ENCODE results near the gene DGKQ. TPM values are rescaled to one million over a fixed set of nuclear protein-coding genes. Genes with fewer than 3 reads are reported as not detected.
A peak's percentile ranks its signal among the peaks of the same experiment; 100 is the strongest.

Gene DGKQ
- total RNA-seq, 1 donor from 2014 or later: 17.9 TPM

DNA sequence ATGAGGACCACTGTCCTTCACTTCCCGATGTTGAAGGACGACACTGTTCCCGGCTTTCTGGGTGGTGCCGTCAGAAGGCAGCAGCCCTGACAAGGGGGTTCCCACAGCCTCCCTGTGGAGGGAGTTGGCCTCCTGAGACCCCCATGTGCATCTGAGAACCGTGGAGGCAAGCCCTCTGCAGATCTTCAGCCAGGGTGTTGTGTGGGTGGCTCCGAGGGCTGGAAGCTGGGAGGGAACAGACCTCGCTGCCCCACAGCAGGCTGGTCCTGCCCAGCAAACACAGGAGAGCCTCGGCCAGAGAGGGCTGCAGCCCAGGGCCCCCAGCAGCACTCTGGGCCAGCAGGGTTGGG lies 16.2 kb downstream of the DGKQ start:
- FAIRE-seq (no peak), DNase-seq (ENCODE audit: low read depth) (no peak)
- peaks cover 4% of the 10 kb centered on the region for H3K36me3 ChIP-seq (ENCODE audit: control insufficient read depth, insufficient read depth, low read length)

GRCh38 chr4:956531-957230 lies 16.7 kb downstream of the DGKQ start:
- TF ChIP-seq CTCF (IDR thresholded peaks at IDR 0.05; ENCODE audit: insufficient read depth, low read length, severe bottlenecking): no peak
- FAIRE-seq (no peak), DNase-seq (ENCODE audit: low read depth) (no peak)
- H3K4me3 ChIP-seq (ENCODE audit: low read depth, low read length): no peak overlapping the region
- no peaks in the 10 kb centered on the region for H3K27me3 ChIP-seq (ENCODE audit: control insufficient read depth, insufficient read depth, low read length)
- peaks cover 3% of the 10 kb centered on the region for H3K36me3 ChIP-seq (ENCODE audit: control insufficient read depth, insufficient read depth, low read length)

More for the DNA sequence above, 16.2 kb downstream of the DGKQ start:
- Histone ChIP-seq H3K4me3 (ENCODE audit: low read depth, low read length) (no peak overlapping the region), H3K27me3 (ENCODE audit: control insufficient read depth, insufficient read depth, low read length) (no peaks in the 10 kb centered on the region)
- TF ChIP-seq CTCF (IDR thresholded peaks at IDR 0.05; ENCODE audit: insufficient read depth, low read length, severe bottlenecking): no peak

DNA sequence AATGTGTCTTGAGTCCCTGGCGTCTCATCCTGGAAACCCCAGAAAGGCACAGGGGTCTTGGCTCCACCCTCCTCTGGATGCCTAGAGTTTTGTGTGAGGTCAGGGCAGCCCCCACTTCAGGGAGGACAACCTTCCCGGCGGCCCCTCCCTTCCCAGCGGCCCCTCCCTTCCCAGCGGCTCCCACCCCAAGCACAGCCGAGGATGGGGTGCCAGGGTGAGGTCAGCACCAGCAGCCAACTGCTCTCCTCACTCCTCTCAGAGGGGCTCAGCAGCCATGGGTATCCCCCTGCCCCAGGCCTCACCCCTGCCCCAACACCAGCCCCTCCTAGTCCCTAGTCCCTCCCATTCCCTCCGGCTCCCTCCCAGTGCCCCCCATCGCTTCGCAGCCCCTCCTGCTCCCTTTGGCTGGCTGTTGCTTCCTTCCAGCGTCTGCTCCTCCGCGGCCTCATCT lies 17.4 kb downstream of the DGKQ start:
- FAIRE-seq (no peak), DNase-seq (ENCODE audit: low read depth) (no peak)
- peaks cover 2% of the 10 kb centered on the region for H3K36me3 ChIP-seq (ENCODE audit: control insufficient read depth, insufficient read depth, low read length)
- no peaks in the 10 kb centered on the region for H3K27me3 ChIP-seq (ENCODE audit: control insufficient read depth, insufficient read depth, low read length)
- H3K4me3 ChIP-seq (ENCODE audit: low read depth, low read length): no peak overlapping the region
- no peak for TF ChIP-seq CTCF (IDR thresholded peaks at IDR 0.05; ENCODE audit: insufficient read depth, low read length, severe bottlenecking)

GRCh38 chr4:955161-955921 lies 18.0 kb downstream of the DGKQ start:
- Histone ChIP-seq H3K36me3 (ENCODE audit: control insufficient read depth, insufficient read depth, low read length) (peaks cover 2% of the 10 kb centered on the region), H3K27me3 (ENCODE audit: control insufficient read depth, insufficient read depth, low read length) (no peaks in the 10 kb centered on the region), H3K4me3 (ENCODE audit: low read depth, low read length) (no peak overlapping the region)
- FAIRE-seq (no peak), DNase-seq (ENCODE audit: low read depth) (no peak)
- TF ChIP-seq CTCF (IDR thresholded peaks at IDR 0.05; ENCODE audit: insufficient read depth, low read length, severe bottlenecking): no peak

- H3K36me3 ChIP-seq (ENCODE audit: control insufficient read depth, insufficient read depth, low read length): peaks cover 2% of the 10 kb centered on the region
- H3K27me3 ChIP-seq (ENCODE audit: control insufficient read depth, insufficient read depth, low read length): no peaks in the 10 kb centered on the region
- H3K4me3 ChIP-seq (ENCODE audit: low read depth, low read length): no peak overlapping the region
- TF ChIP-seq CTCF (IDR thresholded peaks at IDR 0.05; ENCODE audit: insufficient read depth, low read length, severe bottlenecking): no peak
- DNase-seq (ENCODE audit: low read depth) (no peak), FAIRE-seq (peak; percentile 73)
Observed at GRCh38 chr4:954211-955020, 19.0 kb downstream of the DGKQ start.

Measured in bronchial epithelial cell (primary cell).